ENCODE measurements around the gene S1PR4. TPM values are rescaled to one million over a fixed set of nuclear protein-coding genes. Genes with fewer than 3 reads are reported as not detected.

Gene S1PR4
- total RNA-seq, 1 donor from 2014 or later: 4.9 TPM

DNA sequence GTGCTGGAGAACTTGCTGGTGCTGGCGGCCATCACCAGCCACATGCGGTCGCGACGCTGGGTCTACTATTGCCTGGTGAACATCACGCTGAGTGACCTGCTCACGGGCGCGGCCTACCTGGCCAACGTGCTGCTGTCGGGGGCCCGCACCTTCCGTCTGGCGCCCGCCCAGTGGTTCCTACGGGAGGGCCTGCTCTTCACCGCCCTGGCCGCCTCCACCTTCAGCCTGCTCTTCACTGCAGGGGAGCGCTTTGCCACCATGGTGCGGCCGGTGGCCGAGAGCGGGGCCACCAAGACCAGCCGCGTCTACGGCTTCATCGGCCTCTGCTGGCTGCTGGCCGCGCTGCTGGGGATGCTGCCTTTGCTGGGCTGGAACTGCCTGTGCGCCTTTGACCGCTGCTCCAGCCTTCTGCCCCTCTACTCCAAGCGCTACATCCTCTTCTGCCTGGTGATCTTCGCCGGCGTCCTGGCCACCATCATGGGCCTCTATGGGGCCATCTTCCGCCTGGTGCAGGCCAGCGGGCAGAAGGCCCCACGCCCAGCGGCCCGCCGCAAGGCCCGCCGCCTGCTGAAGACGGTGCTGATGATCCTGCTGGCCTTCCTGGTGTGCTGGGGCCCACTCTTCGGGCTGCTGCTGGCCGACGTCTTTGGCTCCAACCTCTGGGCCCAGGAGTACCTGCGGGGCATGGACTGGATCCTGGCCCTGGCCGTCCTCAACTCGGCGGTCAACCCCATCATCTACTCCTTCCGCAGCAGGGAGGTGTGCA is 587 bp downstream of the S1PR4 start:
- DNase-seq (ENCODE audit: low spot score in 2 of 2): no peak
- TF ChIP-seq, protein P1, sequence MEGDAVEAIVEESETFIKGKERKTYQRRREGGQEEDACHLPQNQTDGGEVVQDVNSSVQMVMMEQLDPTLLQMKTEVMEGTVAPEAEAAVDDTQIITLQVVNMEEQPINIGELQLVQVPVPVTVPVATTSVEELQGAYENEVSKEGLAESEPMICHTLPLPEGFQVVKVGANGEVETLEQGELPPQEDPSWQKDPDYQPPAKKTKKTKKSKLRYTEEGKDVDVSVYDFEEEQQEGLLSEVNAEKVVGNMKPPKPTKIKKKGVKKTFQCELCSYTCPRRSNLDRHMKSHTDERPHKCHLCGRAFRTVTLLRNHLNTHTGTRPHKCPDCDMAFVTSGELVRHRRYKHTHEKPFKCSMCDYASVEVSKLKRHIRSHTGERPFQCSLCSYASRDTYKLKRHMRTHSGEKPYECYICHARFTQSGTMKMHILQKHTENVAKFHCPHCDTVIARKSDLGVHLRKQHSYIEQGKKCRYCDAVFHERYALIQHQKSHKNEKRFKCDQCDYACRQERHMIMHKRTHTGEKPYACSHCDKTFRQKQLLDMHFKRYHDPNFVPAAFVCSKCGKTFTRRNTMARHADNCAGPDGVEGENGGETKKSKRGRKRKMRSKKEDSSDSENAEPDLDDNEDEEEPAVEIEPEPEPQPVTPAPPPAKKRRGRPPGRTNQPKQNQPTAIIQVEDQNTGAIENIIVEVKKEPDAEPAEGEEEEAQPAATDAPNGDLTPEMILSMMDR (IDR thresholded peaks at IDR 0.05): no peak
- H3K27me3 ChIP-seq: no peaks in the 10 kb centered on the region
- H3K9me3 ChIP-seq: no peaks in the 10 kb centered on the region
- H3K27ac ChIP-seq: no peak overlapping the region
- intact Hi-C loops (cut with DNase I): no loop called here
- no peaks in the 10 kb centered on the region for H3K36me3 ChIP-seq
- peak overlapping the region in 1 of 2 donors; percentile 42 for H3K4me3 ChIP-seq
- no peaks in the 10 kb centered on the region for H3K4me1 ChIP-seq

DNA sequence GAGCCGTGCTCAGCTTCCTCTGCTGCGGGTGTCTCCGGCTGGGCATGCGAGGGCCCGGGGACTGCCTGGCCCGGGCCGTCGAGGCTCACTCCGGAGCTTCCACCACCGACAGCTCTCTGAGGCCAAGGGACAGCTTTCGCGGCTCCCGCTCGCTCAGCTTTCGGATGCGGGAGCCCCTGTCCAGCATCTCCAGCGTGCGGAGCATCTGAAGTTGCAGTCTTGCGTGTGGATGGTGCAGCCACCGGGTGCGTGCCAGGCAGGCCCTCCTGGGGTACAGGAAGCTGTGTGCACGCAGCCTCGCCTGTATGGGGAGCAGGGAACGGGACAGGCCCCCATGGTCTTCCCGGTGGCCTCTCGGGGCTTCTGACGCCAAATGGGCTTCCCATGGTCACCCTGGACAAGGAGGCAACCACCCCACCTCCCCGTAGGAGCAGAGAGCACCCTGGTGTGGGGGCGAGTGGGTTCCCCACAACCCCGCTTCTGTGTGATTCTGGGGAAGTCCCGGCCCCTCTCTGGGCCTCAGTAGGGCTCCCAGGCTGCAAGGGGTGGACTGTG is 1.2 kb downstream of the S1PR4 start:
- TF ChIP-seq, protein P1 (IDR thresholded peaks at IDR 0.05): no peak
- no peaks in the 10 kb centered on the region for H3K36me3 ChIP-seq
- H3K27me3 ChIP-seq: no peaks in the 10 kb centered on the region
- H3K4me3 ChIP-seq: peak overlapping the region in 1 of 2 donors; percentile 42
- intact Hi-C loops (cut with DNase I): no loop called here
- DNase-seq (ENCODE audit: low spot score in 2 of 2): no peak
- H3K9me3 ChIP-seq: no peaks in the 10 kb centered on the region
- H3K27ac ChIP-seq: no peak overlapping the region
- H3K4me1 ChIP-seq: no peaks in the 10 kb centered on the region

DNA sequence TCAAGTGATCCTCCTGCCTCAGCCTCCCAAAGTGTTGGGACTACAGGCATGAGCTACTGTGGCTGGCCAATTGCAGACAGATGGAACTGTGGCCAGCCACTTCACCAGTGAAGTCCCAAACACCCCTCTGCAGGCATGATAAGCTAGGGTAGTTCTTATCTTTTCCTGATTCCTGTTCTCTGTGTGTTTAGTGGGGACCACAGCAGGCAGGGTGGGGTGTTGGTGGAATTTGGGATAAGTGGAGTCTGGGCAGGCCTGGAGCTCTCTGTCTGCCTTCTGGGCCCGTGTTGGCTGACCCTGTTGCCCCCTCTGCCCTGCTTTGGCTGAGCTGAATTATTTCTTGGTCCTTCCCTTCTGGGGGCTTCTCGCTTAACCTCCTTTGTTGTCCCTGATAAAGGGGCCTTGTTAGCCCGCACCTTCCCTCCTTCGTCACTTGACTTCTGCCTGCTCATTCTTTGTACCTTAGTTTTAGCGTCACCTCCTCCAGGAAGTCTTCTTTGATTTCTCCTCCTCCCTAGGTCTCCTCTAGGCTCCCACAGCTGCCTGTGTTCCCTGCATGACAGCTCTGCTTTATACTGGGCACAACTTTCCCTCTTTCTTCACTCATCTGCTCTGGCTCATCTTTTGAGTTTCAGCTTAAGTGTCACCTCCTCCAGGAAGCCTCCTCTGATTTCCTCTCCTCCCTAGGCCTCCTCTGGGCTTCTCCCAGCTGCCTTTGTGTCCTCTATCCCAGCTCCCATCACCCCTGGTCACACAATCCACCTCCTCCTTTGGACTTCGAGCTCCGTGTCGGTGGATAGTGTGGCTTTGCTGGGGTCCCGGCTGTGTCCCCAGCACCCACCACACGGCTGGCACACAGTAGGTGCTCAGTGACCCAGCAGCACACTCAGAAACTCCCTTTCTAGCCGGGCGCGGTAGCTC is 5.4 kb downstream of the S1PR4 start:
- TF ChIP-seq, protein P1 (IDR thresholded peaks at IDR 0.05): no peak
- Histone ChIP-seq H3K9me3 (no peaks in the 10 kb centered on the region), H3K4me1 (peaks cover 13 to 16% of the 10 kb centered on the region in 2 donors), H3K36me3 (no peaks in the 10 kb centered on the region), H3K27me3 (no peaks in the 10 kb centered on the region), H3K27ac (no peak overlapping the region), H3K4me3 (no peak overlapping the region)
- no peak for DNase-seq (ENCODE audit: low spot score in 2 of 2)
- intact Hi-C loops (cut with DNase I): no loop called here

DNA sequence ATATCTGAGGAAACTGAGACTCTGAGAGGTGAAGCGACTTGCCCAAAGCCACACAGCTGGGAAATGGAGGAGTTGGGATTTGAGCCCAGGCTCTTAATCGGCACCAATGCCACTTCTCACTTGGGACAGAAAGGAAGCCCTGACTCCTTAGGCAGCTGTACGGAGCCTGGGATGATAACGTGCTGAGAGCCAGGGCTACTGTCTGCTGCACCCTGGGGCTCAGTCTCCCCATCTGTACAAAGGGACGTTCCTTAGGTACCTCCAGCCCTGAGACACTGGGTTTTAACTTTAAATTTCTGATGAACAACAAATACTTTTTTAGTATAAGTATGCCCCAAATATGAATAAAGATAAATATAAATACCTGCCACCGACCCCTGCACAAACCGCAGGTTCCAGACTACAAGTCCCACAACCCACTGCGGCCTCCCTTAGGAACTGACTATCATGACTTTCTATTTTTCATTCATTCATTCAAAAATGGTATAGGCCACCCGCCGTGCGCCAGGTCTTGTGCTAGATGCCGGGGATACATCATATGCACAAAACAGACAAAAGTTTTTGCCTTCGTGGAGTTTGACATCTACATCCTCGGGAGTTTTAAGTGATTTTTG is 6.4 kb downstream of the S1PR4 start:
- TF ChIP-seq, protein P1 (IDR thresholded peaks at IDR 0.05): no peak
- H3K27ac ChIP-seq: peak overlapping the region in 1 of 2 donors; percentile 75
- H3K36me3 ChIP-seq: no peaks in the 10 kb centered on the region
- intact Hi-C loops (cut with DNase I): loop anchor here (1.0 kb wide), 2 partner anchors 235 to 240 kb away; no protein-coding TSS in a partner anchor
- peak overlapping the region; percentile 89 to 98 for H3K4me3 ChIP-seq
- peaks cover 13 to 16% of the 10 kb centered on the region in 2 donors for H3K4me1 ChIP-seq
- no peaks in the 10 kb centered on the region for H3K27me3 ChIP-seq
- H3K9me3 ChIP-seq: no peaks in the 10 kb centered on the region
- peak in 1 of 2 donors; percentile 36 for DNase-seq (ENCODE audit: low spot score in 2 of 2)

DNA sequence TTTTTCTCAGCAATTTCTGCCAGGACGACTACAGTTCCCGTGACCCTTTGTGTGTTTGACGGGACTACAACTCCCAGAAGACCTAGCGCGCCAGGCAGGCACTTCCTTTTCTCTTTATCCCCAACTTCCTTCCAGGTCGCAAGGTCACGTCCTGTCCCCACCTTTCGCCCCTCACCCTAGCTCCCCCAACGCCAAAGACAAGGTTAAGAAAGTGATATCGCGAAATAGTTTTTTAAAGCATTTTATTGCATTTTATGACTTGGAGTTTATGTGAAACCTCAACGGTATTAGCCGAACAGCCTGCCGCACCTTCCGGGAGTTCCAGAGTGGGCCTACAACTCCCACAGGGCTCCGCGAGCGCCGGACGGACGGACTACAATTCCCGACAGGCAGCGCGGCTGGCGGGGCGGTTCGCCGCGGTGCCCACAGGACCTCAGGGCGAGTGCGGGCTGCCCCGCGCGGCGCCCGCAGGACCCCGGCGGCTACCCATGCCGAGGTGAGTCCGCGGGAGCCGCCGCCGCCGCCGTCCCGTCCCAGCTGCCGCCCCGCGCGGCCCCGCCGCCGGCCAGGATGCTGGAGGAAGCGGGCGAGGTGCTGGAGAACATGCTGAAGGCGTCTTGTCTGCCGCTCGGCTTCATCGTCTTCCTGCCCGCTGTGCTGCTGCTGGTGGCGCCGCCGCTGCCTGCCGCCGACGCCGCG is 7.0 kb downstream of the S1PR4 start, which contains the start of gene NCLN:
NCLN (plus strand) TSS at position 470 of the 699 bp plus-strand sequence; CDS start at position 571, 101 bp downstream.
- TF ChIP-seq, protein P1 (IDR thresholded peaks at IDR 0.05): no peak
- peaks cover 13 to 16% of the 10 kb centered on the region in 2 donors for H3K4me1 ChIP-seq
- peak; percentile 78 to 96 for DNase-seq (ENCODE audit: low spot score in 2 of 2)
- no peaks in the 10 kb centered on the region for H3K9me3 ChIP-seq
- H3K36me3 ChIP-seq: no peaks in the 10 kb centered on the region
- intact Hi-C loops (cut with DNase I): loop anchor here (1.0 kb wide), 2 partner anchors 235 to 240 kb away; no protein-coding TSS in a partner anchor
- peak within 1 kb of the TSS; percentile 89 to 98 for H3K4me3 ChIP-seq
- H3K27ac ChIP-seq: peak within 1 kb of the TSS; percentile 60 to 75
- no peaks in the 10 kb centered on the region for H3K27me3 ChIP-seq

Data from ascending aorta (tissue), 2 donors.